Right lobe of liver (tissue), 4 donors: ENCODE data around the gene PHF21B.

Experiments used
- POLR2A ChIP-seq: fragments of 450-650 bp; IDR thresholded peaks from one replicate; pipeline ENCODE4 v1.6.1; 2017; ENCODE audit warnings: antibody characterized with exemption, mild to moderate bottlenecking
- TF ChIP-seq, protein P1 (sequence below), 4 donors: fragments of 200-600 bp in 3 of 4; fragments of 450-650 bp in 1 of 4; IDR thresholded peaks; one replicate each; pipeline versions ENCODE4 v1.5.1 to v1.8.0; 2016 to 2022; ENCODE audit warnings: antibody characterized with exemption in 4 of 4, mild to moderate bottlenecking in 2 of 4
- donor health status: DM: no; HTN: no; CAD: no.
- donor health status: DM: no; HTN: no; CAD: no.
- donor health status: DM: no; HTN: yes; CAD: no.

DNA sequence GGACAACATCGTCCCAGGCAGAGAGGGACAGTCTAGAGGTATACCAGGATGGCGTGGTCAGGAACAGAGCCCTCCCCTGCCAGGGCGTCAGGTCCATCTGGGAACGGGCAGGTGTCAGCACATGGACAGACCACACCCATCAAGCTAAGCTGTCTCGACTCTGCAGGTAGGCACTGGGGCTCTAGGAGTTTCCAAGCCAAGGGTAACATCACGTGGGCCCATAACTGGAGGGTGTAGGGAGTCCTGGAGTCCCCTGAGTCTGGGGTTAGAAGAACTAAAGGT, 75.4 kb downstream of the PHF21B start:
- TF ChIP-seq POLR2A, result no peak
- TF ChIP-seq, protein P1, sequence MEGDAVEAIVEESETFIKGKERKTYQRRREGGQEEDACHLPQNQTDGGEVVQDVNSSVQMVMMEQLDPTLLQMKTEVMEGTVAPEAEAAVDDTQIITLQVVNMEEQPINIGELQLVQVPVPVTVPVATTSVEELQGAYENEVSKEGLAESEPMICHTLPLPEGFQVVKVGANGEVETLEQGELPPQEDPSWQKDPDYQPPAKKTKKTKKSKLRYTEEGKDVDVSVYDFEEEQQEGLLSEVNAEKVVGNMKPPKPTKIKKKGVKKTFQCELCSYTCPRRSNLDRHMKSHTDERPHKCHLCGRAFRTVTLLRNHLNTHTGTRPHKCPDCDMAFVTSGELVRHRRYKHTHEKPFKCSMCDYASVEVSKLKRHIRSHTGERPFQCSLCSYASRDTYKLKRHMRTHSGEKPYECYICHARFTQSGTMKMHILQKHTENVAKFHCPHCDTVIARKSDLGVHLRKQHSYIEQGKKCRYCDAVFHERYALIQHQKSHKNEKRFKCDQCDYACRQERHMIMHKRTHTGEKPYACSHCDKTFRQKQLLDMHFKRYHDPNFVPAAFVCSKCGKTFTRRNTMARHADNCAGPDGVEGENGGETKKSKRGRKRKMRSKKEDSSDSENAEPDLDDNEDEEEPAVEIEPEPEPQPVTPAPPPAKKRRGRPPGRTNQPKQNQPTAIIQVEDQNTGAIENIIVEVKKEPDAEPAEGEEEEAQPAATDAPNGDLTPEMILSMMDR (IDR thresholded peaks at IDR 0.05), result no peak
